Stimulated activated naive CD4-positive, alpha-beta T cell treated with Interleukin-2 at 50 U/mL for 16 hours (primary cell): ENCODE results near the gene GAPVD1.
A peak's percentile ranks its signal among the peaks of the same experiment; 100 is the strongest.
"Not testable (repeated sequence)": the region's sequence is repeated elsewhere in the genome, so short reads cannot be mapped to it uniquely, and the experiment has no call there.

Source experiments
- DNase-seq: peaks from one replicate; lab custom pipeline; 2025; lab: John Stamatoyannopoulos, UW

GAPVD1 gene

DNA sequence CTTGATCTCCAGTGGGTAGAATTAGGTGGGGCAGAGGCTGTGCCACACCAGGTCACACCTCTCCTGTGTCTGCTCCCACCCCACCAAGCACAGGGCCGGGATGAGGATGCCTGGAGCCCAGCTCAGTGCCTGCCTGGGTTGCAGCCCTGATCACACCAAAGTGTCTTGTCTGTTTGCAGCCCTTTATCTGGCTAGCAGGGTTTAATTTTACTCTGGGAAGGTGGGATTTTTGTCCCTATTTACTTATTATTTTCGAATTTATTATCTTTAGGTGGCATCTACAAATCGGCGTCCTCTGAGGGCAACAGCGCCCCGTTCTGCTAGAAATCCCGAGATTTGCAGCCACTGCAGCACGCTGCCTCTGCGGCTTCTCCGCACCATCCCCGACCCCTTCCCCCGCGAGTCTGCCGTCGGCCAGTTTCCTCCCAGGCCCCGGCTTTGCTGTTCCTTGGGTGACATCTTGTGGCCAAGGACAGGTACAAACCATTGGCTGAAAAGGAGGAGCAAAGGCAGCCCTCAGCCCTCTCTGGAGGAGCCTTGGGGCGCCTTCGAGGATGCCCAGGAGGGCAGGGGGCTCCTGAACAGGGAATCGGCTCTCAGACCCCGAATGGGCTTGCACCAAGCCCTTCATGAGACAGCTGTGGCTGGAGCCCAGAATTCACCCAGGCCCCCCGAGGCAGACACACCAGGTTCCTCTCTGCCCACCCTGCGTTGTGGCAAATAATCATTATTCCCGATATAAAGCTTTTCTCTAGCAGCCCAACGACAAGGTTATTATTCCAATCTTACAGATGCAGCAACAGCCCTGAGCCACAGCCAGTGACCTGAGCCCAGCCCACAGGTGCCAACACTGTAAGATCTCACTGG, 113.0 kb downstream of the GAPVD1 start:
- peak; percentile 42 for DNase-seq

DNA sequence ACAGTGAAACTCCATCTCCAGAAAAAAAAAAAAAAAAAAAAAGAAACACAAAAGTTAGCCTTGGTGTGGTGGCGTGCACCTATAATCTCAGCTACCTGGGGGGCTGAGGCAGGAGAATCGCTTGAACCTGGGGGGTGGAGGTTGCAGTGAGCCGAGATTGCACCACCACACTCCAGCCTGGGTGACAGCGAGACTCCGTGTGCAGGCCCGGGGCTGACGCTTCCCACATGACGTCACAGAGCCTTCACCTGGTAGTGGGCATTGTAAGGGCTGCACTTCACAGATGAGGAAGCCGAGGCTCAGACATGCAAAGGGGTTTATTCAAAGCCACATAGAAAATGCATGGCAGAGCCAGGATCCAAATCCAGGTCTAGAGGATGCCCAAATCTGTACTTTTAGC, 114.2 kb downstream of the GAPVD1 start:
- DNase-seq: no peak

DNA sequence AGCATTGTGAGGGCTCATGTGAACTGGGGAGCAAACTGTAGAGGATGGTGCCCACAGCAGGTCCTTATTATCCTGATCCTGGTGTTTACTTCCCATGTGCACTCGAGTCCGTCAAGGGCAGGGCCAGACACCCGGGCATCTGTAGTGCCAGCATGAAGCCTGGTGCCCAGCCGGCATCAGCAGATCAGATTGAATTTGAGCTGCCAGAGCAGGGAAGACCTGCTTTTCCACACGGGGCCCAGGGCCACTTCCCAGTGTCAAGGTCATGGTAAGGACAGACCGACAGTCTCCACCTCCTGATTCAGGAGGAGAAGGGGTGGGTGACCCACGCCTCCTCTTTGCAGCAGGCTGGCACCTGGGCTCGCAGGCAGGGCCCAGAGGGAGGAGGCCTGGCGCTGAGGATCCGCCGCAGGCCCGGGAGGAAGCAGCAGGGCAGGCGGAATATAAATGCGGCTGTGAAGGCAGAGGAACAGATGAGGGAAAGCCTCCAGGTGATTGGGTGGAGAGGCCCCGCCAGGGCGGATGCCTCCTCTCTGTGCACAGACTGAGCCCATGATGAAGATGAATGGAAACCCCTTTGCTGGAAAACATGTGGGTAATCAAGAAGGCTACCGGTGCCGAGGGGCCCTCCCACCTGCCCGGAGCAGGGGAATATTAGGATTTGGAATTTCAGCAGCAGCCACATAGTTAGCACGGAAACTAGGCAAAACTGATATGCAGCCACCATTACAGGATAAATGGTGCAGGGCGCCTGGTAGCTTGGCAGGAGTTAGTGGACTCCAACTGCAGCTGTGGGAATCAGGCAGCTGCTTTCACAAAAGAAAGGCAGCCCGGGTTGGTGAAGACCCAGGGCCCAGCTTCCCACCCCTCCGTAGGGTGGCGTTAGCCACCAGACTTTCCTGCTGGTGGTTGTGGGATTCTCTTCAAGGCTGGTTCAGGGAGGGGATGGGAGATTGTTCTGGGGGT, 114.9 kb downstream of the GAPVD1 start:
- DNase-seq: no peak

DNA sequence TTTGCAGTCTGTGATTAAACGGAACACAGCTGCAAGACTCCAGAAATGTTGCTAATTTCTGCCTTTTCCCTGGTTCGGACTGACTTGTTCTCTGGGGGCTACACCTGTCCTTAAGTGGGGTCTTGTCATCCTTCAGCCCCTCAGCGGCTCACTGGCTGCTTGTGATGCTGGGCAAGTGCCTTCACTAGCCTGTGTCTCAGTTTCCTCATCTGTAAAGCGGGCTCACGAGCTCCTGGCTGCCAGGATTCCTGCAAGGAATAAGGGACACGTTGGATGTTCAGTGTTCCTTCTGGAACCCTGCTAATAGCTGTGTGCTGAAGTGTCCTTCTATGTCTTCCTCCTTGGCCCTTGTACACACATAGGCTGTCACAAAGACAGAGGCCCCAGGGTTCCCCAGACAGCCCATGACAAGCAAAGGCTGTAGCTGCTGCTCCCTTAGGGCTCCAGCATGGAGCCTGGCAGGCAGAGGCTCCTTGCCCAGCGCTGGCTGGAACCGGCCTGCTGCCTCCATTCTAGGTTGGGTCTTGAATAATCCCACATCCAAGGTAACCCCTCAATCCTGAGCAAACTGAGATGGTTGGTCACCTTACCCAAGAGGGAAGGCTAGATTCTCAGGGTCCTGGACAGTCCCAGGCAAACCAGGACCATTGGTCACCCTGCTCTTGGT, 116.1 kb downstream of the GAPVD1 start:
- DNase-seq: no peak

GRCh38 chr9:125378778-125379177, 117.2 kb downstream of the GAPVD1 start:
- DNase-seq: no peak

- no peak for DNase-seq
Observed at GRCh38 chr9:125379208-125379607, 117.6 kb downstream of the GAPVD1 start.

DNA sequence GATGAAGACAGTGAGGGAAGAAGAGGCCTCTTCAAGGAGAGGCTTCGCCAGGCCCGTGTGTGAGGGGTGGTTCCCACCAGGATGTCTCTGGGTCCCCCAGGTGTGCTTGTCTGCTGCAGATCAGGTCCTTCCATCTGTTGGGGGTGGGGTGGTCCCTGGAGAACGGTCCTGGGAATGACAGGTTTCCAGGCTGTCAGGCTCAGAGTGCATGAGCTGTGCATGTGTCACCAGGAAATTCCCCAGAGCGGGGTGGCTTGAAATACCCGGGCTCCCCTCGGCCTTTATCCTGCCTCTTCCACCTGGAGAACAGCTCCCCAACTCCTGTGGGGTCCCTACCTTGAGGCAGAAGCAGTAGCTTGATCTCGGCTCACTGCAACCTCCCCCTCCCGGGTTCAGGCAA, 118.8 kb downstream of the GAPVD1 start:
- no peak for DNase-seq

DNA sequence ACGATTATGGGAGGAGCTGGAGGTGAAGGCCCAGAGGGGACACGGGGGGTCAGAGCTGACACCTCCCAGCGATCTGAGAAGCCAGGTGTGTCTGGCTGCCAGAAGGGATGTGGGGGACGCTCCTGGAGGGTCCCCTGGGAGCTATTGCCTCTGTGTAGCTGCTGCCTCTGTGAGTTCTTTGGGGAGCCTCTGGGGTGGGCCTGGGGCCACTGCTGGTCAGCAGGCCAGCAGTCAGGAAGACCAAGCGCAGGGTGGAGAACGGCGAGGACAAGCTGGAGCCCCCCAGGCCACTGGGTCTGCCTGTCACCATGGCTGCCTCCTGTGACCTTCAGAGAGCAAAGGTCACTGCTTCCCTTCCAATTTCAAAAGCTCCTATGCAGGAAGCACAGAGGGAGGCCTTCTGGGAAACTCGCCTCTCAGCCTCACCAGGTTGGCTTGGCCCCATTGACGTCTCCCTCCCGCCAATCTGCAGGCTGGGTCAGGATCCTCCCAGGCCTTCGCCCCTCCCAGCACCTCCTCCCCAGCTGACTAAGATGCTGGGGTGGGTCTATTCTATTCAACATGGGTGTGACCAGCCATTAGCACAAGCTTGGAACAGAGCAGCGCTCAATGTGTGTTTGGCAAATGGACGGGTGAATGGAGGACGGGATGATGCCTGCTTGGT, 126.4 kb downstream of the GAPVD1 start:
- no peak for DNase-seq

- no peak for DNase-seq
Observed at GRCh38 chr9:125388978-125389377, 127.4 kb downstream of the GAPVD1 start.

DNA sequence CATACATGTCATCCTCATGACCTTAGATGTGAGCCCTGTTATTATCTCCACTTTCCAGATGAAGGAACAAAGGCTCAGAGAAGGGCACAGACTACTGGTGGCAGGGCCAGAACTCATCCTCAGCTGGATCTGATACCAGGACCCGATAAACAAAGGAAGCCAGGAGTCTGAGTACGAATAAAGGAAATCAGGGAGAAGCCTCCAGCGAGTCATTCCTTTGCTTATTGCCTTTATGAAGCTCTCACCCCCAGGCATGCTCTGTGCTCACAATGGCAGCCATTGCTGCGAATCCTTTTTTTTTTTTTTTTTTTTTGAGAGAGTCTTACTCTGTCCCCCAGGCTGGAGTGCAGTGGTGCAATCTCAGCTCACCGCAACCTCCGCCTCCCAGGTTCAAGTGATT, 130.1 kb downstream of the GAPVD1 start:
- no peak for DNase-seq

GRCh38 chr9:125393426-125393825, 131.8 kb downstream of the GAPVD1 start:
- no peak for DNase-seq

DNA sequence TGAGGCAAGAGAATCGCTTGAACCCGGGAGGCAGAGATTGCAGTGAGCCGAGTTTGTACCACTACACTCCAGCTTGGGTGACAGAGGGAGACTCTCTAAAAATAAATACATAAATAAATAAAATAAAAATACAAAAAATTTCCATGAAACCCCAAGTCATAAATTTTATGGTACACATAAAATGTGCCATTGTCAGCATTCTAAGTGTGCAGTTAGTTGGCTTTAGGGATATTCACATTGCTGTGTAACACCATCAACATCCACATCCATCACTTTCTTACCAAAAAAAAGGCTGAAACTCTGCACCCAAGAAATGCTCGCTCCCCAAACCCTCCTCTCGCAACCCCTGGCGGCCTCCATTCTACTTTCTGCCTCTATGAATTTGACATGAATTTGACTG, 135.2 kb downstream of the GAPVD1 start:
- no peak for DNase-seq

GRCh38 chr9:125397736-125398135, 136.1 kb downstream of the GAPVD1 start:
- DNase-seq: no peak

GRCh38 chr9:125398243-125398642, 136.6 kb downstream of the GAPVD1 start:
- DNase-seq: no peak

- DNase-seq: no peak
Observed at GRCh38 chr9:125399165-125399564, 137.5 kb downstream of the GAPVD1 start.

GRCh38 chr9:125399666-125400065, 138.0 kb downstream of the GAPVD1 start:
- DNase-seq: no peak

DNA sequence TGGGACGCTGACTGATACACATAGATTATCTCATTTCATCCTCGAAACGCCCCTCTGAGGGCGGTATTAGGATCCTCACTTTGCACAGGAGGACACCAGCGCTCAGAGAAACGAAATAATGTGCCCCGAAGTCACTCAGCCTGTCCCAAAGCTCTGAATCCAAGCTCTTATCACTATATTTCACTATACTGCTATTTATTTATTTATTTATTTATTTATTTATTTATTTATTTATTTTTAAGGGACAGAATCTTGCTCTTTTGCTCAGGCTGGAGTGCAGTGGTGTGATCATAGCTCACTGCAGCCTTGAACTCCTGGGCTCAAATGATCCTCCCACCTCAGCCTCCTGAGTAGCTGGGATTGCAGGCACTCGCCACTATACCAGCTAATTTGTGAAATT, 138.6 kb downstream of the GAPVD1 start:
- not testable (repeated sequence) for DNase-seq

DNA sequence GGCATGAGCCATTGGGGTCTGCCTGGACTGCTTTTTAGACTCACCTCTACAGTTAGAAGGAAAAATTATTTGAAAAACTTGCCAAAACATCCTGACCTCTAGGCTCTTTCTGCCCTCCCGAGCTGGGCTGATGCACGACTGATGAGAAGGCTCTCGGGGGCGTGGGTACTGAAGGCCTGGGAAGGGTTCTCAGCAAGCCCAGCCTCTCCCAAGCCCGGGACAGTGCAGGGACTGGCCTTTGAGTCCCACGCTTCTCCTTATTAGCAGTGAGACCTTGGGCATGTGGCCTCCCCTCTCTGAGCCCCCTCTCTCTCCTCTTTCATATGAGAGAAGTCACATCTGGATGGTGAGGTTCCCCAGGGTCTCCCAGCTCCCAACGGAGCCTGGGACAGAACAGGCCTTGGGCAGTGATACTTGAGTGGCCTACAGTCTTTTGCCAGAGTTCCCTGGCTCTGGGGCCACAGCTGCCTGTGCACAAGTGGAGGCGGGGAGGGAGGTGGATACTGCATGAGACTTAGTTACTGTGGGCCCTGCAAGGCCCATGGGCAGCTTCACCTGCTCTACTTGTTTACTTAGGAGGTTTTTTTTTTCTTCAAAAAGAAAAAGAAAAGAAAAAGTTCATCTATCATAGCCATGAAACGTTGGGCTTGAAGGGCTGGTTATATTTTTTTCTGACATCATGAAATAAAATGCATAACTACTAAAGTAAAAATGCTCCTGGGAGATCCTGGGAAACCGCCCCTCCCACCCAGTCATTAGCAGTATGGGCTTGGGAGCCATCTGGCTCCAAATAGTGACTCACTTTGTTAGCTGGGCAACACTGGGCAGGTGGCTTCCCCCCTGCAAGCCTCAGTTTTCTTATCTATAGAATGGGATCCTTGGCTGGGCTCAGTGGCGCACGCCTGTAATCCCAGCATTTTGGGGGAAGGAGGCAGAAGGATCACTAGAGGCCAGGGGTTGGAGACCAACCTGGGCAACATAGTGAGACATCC, 139.4 kb downstream of the GAPVD1 start:
- DNase-seq: no peak

DNA sequence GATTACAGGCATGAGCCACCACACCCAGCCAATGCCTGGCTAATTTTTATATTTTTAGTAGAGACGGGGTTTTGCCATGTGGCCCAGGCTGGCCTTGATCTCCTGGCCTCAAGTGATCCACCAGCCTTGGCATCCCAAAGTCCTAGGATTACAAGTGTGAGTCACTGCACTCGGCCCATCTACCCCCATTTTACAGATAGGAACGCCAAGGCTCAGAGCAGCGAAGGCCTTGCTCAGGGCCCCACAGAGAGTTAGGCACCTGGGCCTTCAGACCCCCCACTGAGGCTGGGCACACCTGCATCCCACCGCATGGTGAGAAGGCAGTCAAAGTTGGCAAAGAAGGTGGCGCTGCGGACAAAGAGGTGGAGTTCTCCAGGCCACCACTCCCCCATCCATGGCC, 143.1 kb downstream of the GAPVD1 start:
- no peak for DNase-seq
